Endometrium (tissue), 2 donors: Measurements from ENCODE around the gene SLC6A18.

Experiments
- FAIRE-seq: peaks from 2 replicates; lab custom pipeline; 2012; peaks lifted over from hg19 to GRCh38; lab: Jason Lieb, UNC
- donor health status: control.
- donor health status: control.

SLC6A18 gene, protein sequence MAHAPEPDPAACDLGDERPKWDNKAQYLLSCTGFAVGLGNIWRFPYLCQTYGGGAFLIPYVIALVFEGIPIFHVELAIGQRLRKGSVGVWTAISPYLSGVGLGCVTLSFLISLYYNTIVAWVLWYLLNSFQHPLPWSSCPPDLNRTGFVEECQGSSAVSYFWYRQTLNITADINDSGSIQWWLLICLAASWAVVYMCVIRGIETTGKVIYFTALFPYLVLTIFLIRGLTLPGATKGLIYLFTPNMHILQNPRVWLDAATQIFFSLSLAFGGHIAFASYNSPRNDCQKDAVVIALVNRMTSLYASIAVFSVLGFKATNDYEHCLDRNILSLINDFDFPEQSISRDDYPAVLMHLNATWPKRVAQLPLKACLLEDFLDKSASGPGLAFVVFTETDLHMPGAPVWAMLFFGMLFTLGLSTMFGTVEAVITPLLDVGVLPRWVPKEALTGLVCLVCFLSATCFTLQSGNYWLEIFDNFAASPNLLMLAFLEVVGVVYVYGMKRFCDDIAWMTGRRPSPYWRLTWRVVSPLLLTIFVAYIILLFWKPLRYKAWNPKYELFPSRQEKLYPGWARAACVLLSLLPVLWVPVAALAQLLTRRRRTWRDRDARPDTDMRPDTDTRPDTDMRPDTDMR

GRCh38 chr5:1225081-1225480, at the start of gene SLC6A18:
TSS of gene SLC6A18 (plus strand) at chr5:1225381. CDS start at chr5:1225478, 97 bp downstream.
- FAIRE-seq, result no peak

DNA sequence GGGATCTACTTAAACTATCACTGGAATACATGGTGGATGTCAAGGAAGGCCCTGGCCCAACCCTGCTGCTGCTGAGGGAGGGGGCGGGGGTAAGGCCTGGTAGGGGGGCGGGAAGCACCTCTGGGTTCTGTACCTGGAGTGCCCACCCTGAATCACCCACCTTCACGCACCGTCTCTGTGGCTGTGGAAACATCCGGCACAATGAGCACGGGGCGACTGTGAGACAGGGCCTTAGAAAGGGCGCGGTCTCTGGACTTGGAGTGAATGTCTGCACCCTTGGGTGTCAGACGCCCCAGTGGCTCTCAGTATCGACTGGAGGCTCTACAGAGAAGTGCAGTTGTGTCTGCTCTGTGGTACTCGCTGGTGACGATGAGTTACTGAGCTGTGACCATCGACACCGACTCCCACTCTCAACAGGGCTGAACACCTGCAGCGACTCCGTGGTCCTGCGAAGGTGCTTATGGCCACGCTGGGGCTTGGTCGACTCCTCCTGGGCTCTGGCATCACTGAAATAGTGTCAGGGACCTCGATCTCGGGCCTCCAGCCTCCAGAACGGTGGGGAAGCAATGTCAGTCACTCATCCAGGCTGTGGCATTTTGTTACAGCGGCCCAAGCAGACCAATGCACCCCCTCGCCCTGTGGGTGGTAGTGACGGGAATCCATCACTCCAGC, 49.2 kb upstream of the SLC6A18 start:
- FAIRE-seq, result no peak

DNA sequence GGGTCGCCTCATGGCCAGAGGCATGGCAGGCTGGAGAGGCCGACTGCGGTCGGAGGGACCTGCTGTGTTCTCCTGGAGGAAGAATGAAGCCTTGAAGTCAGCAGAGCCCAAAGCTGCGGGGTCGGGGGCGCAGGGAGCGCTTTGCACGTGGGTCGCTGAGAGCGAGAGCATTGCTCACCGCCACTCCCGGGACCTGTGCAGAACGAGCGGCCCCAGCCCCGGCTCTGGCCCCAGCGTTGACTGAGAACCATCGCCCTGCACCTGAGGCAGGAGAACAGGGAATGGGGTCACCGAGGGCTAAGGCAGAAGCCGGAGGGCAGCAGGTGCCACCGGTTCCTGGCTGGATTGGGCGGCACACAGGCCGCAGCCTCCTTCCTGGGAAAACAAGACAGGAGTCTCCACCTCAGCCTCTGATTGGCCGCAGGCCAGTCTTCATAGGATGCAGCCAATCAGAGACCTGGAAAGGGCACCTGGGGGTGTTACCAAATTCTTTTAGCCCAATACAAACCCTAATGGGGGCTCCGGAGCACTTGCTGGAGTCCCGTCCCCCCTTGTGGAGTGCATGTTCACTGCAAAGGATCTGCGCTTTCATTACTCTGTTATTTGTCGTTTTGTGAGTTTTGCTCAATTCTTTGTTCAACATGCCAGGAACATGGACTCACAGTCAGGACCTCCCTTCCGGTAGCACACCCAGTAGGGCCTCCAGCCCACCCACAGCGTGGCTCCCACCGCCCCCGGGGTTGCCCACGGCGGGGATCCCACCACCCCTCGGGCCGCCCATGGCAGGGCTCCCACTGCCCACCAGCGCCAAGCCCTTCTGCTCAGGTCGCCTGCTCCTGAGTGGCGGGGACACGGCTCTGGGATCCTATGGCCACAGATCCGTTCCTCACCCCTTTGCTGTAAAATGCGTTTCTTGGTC, 48.4 kb upstream of the SLC6A18 start:
- no peak for FAIRE-seq

GRCh38 chr5:1177826-1178528, 47.2 kb upstream of the SLC6A18 start:
- FAIRE-seq, result no peak

GRCh38 chr5:1178529-1179382, 46.4 kb upstream of the SLC6A18 start:
- no peak for FAIRE-seq

GRCh38 chr5:1179383-1179715, 45.8 kb upstream of the SLC6A18 start:
- no peak for FAIRE-seq

- FAIRE-seq, result no peak
These were observed 45.1 kb upstream of the SLC6A18 start for GRCh38 chr5:1180096-1180495.

- FAIRE-seq, result no peak
These were observed 44.3 kb upstream of the SLC6A18 start for GRCh38 chr5:1180841-1181271.

- FAIRE-seq, result no peak
These were observed 43.5 kb upstream of the SLC6A18 start for GRCh38 chr5:1181451-1182359.

DNA sequence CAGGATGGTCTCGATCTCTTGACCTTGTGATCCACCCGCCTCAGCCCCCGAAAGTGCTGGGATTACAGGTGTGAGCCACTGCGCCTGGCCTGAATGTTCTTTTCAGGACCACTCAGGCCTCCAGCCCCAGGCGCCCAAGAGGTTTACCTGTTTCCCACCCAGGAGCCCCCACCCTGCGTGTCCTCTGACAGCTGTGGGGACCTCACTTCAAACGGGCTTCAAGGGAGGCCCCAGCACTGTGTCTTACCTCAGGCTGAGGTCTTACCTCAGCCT, 42.9 kb upstream of the SLC6A18 start:
- no peak for FAIRE-seq

DNA sequence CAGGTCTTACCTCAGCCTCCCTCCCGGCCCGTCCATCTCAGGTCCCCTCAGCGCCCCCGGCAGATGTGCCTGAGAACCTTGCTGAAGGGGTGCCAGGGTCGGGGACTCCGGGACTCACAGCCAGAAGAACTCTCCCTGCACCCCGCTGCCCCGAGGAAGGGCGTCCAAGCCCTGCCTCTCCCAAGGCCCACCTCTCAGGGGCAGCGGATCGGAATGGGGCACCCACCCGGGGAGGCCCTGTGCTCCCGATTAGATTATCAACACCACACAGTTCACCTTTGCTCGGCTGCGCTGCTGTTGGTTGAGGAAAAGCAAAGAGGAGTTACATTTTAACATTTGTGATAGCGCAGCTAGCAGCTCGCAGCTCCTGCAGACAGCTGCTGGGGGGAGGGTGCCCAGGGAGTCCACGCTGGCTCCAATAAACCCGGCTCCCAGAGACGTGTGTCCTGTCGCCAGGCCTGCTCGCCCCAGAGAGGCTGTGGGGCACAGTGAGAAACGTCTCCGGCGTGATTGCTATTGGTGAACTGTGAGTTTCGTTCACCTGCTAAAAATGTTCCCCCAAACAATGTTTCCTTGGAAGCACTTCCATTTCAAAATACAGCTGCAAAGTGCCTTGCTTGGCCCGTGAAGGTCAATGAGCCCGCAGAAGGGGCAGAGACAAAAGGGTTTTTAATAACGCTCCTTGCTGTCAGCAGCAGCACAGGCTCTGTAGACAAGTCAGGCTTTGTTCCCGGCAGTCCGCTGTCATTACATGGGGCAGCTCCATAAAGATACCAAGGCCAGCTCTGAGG, 42.4 kb upstream of the SLC6A18 start:
- FAIRE-seq, result no peak

DNA sequence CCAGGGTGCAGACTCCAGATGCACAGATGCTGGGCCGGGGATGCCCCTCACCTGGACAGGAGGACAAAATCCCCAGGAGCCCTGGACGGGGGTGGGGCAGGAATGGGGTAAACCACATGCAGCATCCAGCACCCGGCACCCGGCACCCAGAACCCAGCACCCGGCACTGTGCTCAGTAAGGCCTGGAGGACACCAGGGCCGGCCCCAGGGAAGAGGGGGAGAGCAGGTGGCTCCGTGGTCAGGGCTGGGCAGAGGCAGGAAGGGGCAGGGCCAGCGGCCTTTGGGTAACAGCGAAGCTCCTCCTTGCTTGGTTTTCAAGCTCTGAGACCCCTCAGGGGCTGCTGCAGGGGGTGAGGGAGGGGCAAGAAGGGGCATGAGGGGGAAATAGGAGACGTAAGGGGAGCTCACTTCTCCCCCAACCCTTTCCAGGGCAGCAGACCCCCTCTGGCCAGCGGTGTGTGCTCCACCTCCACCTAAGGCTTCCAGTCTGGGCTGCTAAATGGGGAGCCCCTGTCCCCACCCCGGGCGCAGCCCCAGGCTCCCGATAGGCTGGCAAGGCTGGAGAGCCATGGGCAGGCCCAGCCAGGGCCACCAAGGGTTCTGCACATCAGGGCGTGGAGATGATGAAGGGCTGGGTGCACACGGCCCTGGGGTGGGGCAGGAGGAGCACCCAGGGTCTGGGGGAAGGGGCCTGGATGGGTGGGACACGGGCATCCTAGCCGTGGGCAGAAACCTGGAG, 41.6 kb upstream of the SLC6A18 start:
- no peak for FAIRE-seq

GRCh38 chr5:1184163-1184470, 41.1 kb upstream of the SLC6A18 start:
- FAIRE-seq, result no peak

- no peak for FAIRE-seq
These were observed 40.7 kb upstream of the SLC6A18 start for GRCh38 chr5:1184481-1184880.

DNA sequence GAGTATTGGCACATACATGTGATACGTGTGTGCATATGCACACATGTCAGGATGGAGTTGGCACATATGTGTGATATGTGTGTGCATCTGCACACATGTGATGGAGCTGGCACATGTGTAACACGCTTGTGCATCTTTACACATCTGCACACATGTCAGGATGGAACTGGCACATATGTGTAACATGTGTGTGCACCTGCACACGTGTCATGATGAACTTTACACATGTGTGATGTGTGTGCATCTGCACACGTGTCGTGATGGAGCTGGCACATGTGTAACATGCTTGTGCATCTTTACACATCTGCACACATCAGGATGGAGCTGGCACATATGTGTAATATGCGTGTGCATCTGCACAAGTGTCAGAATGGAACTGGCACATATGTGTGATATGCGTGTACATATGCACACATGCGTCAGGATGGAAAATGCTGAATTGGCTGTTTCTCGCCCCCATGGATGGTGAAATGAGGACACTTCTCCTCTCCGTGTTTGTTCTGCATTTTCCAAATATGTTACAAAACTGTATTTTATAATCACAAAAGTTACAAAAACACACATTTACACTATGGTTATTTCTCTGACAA, 40.0 kb upstream of the SLC6A18 start:
- no peak for FAIRE-seq

GRCh38 chr5:1185629-1186350, 39.4 kb upstream of the SLC6A18 start:
- no peak for FAIRE-seq
